HG03045 (cell line): ENCODE data around the gene LSM14A.
A peak's percentile ranks its signal among the peaks of the same experiment; 100 is the strongest.
"Not testable (repeated sequence)": the region's sequence is repeated elsewhere in the genome, so short reads cannot be mapped to it uniquely, and the experiment has no call there.

Experiments
- ATAC-seq: cut with Tn5 transposase; IDR thresholded peaks from one replicate; pipeline ENCODE4 v1.9.1; 2021; ENCODE audit warnings: mild to moderate bottlenecking, moderate library complexity; ENCODE audit not compliant: unreplicated experiment

Gene LSM14A

DNA sequence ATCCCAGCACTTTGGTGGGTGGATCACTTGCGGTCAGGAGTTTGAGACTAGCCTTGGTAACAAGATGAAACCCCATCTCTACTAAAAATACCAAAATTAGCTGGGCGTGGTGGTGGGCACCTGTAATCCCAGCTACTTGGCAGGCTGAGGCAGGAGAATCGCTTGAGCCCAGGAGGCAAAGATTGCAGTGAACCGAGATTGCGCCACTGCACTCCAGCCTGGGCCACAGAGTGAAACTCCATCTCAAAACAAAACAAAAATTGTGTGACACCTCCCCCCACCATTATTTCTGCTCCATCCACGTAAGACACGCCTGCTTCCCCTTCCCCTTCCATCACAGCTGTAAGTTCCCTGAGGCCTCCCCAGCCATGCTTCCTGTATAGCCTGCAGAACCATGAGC, 13.3 kb upstream of the LSM14A start:
- not testable (repeated sequence) for ATAC-seq

DNA sequence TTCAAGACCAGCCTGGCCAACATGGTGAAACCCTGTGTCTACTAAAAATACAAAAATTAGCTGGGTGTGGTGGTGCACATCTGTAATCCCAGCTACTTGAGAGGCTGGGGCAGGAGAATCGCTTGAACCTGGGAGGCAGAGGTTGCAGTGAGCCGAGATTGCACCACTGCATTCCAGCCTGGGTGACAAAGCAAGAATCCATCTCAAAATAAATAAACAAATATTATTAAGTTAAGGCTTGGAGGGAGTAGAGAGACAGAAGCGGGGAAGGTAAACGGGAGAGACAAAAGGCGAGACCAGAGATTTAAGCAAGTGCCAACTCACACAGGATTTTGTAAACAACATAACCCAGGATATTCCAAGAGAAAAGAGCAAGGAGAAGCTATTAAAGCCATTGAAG, 12.8 kb upstream of the LSM14A start:
- ATAC-seq = not testable (repeated sequence)

GRCh38 chr19:34161902-34162301, 10.4 kb upstream of the LSM14A start:
- not testable (repeated sequence) for ATAC-seq

DNA sequence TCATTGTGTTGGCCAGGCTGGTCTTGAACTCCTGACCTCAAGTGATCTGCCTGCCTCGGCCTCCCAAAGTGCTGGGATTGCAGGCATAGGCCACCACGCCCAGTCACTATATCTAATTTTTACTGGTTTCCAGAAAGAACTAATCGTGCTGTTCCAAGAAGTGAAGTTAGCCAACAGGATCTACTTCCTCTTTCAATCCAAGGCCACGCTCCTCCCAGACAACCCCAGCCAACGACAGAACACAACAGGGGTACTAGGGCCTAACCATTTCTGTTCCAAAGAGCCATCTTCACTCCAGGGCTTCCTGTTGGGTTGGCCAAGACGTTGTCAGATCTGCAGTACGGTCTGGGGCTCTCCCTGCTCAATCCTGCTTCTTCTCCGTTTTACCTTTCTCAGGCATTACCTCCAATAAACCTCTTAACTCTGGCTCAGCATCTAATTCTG, 7.0 kb upstream of the LSM14A start:
- ATAC-seq = no peak

DNA sequence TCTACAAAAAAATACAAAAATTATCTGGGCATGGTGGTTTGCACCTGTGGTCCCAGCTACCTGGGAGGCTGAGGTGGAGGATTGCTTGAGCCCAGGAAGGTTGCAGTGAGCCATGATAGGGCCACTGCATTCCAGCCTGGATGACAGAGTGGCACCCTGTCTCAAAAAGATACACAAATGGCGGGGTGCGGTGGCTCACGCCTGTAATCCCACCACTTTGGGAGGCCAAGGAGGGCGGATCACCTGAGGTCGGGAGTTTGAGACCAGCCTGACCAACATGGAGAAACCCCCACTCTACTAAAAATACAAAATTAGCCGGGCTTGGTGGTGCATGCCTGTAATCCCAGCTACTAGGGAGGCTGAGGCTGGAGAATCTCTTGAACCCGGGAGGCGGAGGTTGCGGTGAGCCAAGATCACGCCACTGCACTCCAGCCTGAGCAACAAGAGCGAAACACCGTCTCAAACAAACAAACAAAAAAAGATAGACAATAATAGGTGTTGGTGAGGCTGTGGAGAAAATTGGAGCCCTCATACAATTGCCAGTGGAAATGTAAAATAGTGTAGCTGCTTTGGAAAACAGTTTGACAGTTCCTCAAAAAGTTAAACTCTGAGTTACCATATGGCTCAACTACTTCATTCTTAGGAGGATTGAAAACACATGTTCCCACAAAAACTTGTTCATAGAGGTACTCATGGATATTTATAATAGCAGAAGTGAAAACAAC, 2.7 kb upstream of the LSM14A start:
- not testable (repeated sequence) for ATAC-seq

DNA sequence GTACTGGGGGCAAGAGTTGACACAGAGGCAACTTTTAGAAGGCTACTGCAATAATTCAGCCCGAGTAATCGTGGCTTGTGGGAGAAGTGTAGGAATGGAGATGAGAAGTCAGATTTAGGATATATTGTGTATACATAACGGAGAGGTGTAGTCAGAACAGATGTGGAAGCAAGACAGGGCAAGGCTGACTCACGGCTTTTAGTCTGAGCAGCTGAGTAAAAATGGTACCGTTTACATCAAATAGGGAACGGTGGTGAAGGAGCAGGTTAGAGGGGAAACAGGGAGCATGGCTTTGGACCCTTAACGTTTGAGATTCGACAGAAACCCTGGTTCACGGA, 796 bp upstream of the LSM14A start:
- peak; percentile 26 for ATAC-seq

DNA sequence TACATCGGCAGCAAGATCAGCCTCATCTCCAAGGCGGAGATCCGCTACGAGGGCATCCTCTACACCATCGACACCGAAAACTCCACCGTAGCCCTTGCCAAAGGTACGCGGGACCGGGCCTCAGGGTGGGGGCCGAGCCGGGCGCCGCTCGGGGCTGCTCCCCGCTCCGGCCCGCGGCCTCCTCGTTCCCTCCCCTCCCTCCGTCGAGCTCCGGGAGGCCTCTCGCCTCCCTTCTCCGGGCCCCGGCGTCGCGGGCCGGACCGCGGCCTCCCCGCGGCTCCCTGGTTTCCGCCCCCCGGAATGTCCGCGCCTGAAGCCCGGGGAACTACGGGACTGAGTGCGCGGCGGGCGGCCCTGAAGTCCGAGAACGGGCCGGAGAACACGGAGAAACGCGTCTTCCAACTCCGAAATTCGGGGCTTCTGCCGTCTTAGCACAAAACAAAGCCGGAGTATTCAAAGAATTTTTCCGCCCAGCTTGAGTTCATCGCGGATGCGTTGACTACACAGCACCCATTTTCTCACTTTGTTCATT, 423 bp downstream of the LSM14A start:
- ATAC-seq = peak; percentile 43

DNA sequence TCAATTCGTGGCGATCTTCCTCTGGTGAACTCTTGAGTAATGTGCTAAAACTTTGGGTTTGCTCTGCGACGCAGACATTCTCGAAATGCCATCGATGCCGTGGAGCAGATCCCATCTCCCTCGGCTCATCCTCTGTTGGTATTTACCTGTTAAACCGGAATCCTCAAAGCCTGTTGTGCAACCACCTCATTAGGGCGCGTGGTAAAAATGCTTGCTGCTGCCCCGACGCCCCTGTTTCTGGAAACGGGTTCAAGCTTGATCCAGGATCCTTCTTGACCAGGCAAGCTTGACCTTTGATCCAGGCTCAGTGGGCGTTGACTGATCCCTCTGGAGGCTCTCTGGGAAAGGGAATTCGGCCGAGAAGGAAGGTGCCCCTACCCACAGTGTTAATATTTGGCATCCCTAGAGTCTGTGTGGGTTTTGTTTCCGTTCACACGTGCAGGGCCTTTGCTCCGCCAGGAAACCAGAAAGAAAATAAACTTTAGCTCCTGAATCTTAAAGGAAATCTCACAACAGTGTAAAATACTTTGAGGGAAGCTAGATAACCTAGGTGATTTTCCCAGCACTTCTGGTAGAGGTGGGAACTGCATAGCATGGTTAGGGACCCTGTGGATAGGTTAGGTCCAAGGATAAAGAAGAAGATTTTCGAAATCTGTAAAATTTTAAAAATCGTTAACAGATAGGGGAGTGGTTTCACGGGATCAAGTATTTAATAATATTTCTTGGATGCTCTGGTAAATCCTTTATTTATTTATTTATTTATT, 1.1 kb downstream of the LSM14A start:
- no peak for ATAC-seq

- ATAC-seq = not testable (repeated sequence)
Measured at GRCh38 chr19:34175173-34175572, 2.9 kb downstream of the LSM14A start.

GRCh38 chr19:34176581-34176980, 4.3 kb downstream of the LSM14A start:
- ATAC-seq = no peak

GRCh38 chr19:34178274-34178610, 5.9 kb downstream of the LSM14A start:
- ATAC-seq = no peak

DNA sequence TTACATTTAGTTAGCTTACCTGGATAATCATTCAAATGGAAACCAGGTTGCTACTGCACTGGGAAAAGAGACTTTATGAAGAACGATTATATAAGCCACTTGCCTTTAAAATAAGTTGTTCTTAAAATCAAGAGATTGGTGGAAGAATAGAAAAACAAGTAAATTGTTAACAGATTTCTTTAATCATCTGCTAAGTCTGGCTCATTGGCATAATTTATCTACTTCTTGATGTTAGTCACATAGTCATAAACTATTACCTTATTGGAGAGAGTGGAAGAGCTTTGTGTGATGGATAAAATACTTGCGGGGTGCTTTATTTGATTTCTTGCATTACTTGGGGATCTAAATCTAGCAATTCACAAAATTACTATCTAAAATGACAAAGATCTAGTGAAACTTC, 6.8 kb downstream of the LSM14A start:
- no peak for ATAC-seq

DNA sequence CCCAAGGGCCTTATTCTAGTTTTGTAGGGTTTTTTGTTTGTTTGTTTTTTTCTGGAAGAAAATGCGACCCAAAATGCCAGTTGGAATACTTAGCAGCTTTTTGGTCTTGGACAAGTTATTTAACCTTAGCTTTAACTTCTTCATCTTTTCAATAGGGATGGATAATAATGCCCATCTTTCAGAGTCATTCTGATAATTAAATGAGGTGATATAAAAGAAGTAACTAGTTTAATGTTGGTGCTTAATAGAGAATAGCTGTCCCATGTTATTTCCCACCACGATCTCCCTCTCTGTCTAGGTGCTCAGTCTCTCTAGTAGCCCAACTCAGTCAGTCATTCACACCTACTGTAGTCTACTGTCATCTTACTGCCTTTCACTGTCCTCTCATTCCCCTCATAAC, 8.0 kb downstream of the LSM14A start:
- no peak for ATAC-seq

DNA sequence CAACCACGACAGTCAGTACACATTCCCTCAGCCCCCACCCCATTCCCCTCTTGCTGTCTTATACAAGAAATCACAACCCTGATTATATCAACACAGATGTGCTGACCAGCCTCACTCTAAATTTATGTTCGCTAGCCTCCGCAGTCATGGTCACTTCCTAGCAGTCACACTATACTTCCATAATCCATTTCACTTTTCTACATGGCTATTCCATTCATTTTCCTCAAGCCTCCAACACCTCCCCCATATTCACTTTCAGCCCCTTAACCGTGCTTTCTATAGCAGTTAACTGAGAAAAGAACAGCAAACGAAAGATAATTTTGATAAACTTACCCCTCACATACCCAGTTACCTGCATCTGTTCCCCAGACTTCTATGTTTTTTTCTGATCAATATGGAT, 8.4 kb downstream of the LSM14A start:
- ATAC-seq = no peak

- ATAC-seq = no peak
Measured at GRCh38 chr19:34181111-34181864, 9.0 kb downstream of the LSM14A start.

DNA sequence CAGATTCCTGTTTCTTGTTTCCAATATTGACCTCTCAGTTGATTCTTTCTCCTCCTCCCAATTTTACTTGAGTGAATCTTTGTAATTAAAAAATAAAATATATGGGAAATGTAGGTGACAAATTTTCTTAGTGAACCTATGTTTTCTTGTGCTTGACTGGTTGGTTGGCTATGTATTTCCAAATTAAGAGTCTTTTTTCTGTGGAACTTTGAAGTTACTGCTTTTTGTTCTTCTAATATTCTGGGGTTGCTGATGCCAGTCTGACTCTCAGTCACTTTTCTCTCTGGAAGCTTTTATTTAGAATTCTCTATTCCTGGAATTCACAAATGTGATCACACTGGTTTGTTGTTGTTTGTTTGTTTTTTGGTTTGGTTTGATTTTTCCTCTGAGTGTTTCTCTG, 9.8 kb downstream of the LSM14A start:
- no peak for ATAC-seq

DNA sequence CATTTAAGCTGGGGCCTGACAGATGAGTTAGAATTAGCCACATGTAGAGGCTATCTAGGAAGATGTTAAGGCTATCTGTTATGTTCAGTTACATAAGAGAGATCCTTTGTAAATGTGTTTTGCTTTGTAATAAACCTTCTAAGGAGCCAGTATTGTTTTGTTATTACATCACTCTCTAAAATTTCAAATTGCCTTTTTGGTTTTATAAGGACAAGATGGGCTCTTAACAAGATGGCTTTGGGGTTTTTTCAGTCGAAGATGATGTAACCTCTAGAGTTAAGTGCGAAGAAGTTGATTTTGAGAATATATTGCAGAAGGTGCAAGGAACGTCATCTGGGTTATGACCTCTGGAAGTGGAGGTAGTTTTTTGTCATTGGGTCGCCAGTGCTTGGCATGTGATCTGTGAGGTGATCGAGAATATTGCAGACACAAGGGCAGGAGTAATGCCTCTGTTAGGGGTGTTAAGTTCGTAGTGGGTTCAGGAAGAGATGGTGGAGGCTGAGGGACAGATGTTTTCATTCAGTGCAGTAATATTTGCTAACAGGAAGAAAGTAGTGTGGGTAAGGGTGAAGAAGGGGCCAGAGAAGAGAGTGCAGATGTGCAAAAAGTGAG, 12.7 kb downstream of the LSM14A start:
- no peak for ATAC-seq

DNA sequence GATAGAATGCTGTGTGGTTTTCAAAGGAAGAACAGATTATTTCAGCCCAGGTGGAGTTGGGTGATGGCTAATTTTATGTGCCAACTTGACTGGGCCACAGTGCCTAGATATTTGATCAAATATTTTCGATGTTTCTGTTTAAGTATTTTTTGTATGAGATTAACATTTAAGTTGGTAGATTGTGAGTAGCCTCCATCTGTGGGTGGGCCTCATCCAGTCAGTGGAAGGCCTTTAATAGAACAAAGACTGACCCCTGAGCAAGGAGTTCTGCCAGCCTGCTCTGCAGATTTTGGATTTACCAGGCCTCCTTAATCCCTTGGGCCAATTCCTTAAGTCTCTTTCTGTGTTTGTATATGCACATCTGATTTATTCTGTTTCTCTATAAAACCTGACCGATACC, 13.9 kb downstream of the LSM14A start:
- no peak for ATAC-seq

DNA sequence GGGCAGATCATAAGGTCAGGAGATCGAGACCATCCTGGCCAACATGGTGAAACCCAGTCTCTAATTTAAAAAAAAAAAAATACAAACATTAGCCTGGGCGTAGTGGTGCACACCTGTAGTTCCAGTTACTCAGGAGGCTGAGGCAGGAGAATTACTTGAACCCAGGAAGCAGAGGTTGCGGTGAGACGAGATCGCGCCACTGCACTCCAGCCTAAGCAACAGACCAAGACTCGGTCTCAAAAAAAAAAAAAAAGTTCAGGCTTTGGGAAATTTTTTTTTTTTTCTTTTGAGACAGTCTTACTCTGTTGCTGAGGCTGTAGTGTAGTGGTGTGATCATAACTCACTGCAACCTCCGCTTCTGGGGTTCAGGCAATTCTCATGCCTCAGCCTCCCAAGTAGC, 14.7 kb downstream of the LSM14A start:
- no peak for ATAC-seq

DNA sequence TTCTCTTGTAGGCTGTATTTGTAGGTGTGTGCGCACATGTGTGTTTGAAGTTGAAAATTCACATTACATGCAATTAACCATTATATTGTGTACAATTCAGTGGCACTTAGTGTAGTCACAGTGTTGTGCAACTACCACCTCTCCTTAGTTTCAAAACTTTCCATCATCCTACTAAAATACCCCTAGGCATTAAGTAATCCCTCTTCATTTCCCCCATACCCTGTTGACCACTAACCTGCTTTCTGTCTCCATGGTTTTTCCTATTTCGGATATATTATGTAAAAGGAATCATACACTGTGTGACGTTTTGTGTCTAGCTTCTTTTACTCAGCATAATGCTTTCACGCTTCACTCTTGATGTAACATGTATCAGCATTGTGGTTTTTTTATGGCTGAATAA, 16.1 kb downstream of the LSM14A start:
- ATAC-seq = no peak

DNA sequence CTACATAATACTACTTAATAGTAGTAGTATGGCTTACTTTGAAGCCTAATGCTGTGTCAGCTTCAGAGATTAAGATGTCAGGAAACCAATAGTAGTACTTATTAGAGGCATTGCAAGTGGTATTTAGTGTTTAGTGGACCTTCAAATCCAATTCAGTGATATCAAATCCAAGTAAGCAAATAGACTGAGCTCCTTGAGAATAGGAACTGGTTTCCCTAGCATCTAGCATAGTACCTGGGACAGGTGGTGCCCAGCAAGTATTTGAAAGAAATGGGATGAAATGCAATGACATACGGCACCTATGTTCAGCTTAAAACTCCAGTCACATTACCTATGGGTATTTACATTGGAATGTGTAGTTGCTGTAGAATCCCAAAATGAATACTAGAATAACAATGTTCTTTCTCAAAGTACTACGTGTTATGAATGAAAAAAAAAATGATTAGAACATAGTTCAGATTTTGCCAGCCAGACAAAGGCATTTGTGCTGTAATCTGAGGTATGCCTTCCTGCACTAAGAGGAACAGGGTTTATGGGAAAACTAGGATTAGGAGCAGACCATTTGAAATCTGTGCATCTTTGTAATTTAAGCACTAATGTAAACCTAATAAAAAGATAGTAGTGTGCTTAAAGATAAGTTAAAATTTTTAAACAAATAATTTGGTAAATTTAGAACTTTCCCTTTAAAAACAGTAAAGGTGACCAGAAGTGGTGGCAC, 17.1 kb downstream of the LSM14A start:
- no peak for ATAC-seq
